GM21717 (cell line): ENCODE data around the gene CTPS1.

Source experiments
- ATAC-seq: cut with Tn5 transposase; IDR thresholded peaks from one replicate; pipeline ENCODE4 v1.9.1; 2021; ENCODE audit warnings: mild to moderate bottlenecking, moderate library complexity; ENCODE audit not compliant: unreplicated experiment

Gene CTPS1

DNA sequence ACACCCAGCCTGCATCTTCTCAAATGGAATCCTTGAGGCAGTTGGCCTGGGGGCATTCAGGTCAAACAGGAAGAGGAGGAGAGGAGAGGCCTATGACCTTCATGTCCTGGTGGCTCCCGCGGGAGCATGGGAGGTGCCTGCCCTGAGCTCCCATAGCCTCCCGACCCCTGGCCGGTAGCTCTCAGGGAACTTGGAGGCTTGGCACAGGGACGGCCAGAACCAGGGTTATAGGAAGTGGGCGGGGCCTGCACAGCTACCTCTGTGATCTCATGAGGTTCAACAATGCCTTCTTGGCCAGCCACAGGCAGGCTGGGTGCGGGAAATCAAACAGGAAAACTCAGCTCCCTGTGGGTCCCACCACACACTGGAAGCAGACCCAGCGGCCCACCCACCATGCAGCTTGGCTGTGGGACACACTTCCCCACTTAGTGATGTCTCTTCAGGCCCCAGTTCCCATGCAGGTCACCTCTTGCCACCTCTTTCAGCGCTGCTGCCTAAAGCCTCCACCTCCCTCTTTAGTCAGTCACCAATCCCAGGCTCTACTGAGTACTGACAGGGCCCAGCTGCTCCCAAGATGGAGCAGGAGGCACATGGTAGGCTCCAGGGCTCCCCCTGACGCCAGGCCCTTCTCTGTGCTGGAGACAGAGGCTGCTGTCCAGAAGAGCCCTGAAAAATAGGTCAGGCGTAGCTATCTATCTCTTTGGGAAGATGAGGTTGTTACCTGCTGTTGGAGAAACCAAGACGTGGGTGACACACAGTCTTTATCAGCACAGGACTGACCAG, 42.2 kb downstream of the CTPS1 start, which contains the start of gene SLFNL1:
Gene SLFNL1, minus strand, starts transcription at position 200 of the 783 bp plus-strand sequence. CDS start 1,065 bp downstream, outside the sequence.
- no peak for ATAC-seq

DNA sequence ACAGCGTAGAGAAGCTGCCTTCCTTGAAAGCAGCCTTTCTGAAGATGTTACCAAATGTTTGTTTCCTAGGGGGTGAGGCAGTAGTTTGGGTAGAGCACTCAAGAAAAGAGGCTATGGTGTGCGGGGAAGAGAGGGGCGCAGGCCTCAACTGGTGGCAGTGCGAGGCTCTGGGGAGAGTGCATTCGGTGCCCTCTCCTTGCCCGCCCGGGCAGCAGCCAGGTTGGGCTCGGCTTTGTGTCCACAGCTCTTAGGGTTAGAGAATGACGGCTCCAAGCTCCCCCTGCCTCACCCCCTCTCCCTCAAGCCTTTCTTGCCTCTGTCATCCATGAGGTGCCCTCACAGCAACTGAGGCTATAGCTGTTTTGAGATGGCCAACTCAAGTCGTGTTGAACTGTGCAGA, 42.9 kb downstream of the CTPS1 start:
- no peak for ATAC-seq

DNA sequence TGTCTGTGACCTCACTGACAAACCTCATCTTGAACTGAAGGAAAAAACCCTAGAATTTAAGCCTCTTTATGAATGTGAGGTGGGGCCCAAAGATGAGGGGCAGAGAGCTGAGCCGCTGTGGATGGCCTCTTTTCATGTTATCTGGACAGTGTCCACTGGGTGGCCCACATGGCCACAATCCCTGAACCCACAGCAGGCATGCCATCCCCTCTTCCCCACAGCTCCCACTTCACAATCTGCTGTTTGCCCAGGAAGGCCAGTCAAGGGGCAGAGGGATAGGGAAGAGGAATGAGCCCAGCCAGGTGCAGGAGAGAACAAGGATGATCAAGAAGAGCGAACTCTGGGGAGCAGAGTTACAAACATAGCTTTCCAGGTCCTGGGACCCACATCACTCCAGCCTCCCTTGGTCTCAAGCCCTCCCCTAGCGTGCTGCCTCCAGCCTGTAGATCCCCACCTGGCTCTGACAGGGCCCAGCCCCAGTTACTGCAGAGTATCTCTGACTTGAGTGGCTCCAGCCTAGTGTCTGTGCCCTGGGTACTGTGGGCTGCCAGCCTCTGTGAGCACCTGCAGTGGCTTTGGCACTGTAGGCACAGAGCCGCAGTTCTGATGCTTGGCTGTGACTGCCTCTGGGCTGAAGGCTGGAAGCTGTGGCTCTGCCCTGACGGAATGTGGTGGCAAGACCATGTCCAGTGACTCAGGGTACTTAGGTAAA, 43.9 kb downstream of the CTPS1 start:
- ATAC-seq, result no peak

DNA sequence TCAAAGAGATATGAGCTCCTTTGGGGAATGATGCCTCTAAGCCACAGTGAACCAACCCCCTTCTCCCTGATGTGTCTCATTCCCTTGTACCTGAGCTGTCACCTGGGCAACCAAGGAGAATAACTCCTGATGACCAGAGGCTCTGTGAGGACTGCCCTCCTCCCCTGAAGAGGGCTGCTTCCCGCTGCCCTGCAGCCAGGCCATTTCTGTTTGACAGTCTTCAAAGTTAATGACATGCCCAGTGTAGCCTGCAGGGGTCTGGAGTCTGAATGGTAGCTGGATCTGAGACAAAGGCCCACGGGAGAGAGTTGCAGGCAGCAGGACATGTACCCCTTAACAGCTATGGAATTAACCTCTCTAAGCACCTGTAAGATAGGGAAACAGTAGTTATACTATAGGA, 45.5 kb downstream of the CTPS1 start:
- ATAC-seq, result no peak

DNA sequence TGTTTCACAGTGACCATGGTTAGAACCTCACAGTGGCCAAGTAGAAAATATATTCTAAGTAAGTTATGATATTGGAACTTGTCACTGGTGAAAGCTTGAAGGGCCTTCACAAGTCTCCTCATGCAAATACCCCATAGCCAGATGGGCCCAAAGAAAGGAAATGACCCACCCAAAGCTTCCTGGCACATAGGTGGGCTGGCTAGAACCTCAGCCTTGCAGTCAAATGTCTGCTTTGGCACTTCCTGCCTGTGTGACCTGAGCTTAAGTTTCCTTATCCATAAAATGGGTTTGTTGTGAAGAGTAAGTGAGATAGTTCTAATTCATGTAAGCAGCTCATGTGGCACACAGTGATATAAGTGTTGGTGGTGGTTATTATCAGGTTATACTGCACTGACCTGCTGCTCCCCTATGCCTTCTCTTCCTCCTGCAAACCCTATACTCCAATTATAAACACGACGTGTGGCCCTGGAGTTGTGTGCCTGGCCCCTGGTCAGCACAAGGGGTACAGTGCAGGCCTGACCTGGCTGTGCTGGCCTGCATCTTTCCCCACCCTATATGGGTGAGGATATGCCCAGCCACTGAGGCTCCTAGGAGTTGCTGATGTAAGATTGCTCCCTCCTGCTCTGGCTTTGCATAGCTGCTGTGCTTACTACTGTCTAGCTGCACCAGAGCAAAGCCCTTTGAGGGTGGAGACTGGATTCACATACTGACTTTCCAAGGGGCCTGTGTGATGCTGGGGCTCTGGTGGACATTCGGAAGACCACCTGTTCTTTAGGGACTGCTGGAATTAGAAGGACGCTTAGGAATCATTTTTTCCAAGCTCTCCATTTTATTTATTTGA, 46.7 kb downstream of the CTPS1 start:
- ATAC-seq, result no peak

DNA sequence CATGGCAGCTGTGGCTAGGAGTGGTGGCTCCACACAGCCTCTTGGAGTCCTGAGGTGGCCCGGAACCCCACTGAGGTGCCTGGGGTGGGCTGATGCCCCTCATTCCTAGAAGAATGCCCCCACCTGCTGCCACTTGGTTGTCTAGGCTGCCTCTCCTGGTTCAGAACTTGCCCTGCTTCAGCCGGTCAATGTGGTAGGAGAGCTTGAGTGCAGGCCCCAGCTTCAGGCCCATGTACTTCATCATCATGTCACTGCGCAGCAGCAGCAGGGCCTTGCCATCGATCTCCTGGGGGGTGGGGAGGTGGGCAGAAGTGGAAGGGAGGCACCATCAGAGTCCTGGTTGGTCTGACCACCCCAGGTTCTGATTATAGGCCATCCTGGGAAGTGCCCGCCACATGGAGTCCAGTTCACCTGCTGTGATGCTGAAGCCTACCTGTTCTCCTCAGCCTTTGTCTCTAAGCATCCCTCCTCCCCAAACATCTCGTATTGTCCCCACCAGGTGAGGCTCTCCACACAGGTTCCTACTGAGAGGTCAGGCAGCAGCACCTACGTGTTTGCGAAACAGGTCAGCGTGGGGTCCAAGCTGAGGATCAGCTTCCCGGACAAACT, 48.6 kb downstream of the CTPS1 start:
- no peak for ATAC-seq

DNA sequence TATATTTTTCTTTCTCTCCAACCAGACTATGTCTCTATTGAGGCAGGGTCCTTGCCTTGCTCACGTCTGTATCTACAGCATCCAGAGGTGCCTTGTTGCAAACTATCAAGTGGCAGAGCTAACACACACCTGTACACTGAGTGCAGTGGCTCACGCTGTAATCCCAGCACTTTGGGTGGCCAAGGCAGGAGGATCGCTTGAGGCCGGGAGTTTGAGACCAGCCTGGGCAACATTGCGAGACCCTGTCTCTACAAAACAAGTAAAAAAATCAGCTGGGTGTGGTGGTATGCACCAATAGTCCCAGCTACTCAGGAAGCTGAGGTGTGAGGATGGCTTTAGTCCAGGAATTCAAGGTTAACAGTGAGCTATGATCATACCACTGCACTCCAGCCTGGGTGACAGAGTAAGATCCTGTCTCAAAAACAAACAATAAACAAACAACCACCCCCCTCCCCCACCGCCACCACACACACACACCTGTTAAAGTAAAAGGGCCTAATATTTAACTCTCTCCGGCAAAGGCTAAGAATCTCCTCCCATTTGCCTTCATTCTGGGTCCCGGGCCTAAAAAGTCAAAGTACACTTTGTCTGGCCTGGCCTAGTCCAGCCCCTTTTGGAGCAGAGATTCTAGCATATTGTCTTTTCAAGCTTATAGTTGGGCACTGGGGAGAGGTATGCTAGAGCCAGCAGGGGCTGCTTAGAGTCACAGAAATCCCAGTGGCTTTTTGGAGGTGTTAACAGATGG, 51.5 kb downstream of the CTPS1 start:
- ATAC-seq, result no peak

DNA sequence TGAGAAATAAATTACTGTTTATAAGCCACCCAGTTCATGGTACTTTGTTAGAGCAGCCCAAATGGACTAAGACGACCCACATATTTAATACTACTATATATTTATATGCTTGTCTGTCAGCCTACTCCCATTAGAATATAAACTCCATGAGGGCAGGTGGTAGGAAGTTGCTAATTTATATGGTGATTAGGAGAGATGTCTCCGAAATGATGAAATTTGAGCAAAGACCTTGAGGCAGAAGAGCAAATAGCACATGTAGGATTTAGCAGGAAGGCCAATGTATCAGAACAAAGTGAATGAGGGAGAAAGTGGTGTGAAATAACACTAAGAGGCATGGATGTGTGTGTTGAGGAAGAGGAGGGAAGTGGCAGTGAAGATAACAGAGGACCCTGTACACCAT, 52.7 kb downstream of the CTPS1 start:
- no peak for ATAC-seq

DNA sequence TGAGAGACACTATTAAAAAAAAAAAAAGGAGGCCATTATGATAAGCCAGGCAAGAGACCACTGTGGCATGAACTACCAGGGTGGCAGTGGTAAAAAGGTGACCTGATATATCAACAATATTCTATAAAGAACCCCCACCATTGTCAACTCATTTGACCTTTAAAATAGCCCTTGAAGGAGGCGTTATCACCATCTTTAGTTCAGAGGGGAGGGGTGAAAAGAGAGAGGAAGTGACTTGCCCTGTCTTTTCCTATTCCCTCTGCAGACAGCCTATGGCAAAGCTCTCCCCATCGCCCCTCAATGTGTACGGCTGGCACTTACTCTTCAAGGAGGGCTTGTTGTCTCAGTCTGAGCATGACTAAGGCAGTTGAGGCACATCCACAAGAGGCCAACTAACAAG, 53.8 kb downstream of the CTPS1 start:
- no peak for ATAC-seq

DNA sequence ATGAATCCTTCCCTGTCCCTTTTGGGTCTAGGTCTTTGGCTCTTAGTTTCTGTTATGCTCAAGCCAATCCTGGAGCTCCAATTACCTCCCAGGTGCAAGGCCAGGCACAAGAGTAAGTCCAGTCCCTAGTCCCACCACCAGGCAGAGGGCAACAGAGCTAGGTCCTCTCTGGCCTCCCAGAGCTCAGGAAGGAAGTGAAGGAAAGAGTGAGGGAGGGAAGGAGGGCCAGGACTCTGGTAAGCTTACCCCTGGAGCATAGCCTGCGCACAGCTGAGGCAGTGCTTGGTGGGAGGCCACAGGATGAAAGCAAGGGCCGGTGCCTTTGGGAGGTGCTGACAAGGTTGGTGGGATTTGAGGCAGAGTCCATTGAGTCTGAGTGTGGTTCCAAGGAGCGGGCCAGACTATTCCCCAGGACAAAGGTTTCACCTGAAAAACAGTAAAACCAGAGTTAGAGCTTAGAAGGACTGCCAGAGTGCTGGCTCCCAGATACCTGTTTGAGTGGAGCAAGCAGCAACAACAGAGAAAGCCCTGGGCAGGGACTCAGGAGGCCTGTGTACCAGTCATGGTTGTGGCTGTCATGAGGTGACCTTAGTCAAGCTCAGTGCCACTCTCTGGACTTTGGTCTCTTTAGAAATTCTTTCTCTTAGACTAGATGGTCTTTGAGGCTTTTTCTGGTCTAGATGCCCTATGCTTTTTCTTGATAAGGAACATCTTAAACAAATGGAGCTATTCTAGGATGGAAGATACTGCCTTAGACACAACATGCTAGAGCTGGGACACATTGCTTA, 57.8 kb downstream of the CTPS1 start:
- ATAC-seq, result no peak

DNA sequence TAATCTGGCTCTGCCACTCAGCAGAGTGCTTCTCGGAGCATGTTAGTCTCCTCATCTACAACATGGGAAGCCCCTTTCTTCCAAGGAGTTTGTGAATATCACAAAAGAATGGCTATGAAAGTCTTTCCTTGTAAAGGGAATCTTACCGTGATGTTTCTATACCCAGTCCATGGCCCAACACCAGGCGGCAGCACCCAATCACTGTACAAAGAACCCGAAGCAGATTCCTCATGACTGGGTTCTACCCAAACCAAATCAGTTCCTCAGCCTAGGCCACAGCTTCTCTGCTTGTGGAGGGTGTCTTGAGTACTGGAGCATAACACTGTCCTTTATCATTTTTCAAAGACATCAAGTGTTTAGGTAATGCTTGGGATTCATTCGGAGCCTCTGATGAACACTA, 58.6 kb downstream of the CTPS1 start:
- ATAC-seq, result no peak

DNA sequence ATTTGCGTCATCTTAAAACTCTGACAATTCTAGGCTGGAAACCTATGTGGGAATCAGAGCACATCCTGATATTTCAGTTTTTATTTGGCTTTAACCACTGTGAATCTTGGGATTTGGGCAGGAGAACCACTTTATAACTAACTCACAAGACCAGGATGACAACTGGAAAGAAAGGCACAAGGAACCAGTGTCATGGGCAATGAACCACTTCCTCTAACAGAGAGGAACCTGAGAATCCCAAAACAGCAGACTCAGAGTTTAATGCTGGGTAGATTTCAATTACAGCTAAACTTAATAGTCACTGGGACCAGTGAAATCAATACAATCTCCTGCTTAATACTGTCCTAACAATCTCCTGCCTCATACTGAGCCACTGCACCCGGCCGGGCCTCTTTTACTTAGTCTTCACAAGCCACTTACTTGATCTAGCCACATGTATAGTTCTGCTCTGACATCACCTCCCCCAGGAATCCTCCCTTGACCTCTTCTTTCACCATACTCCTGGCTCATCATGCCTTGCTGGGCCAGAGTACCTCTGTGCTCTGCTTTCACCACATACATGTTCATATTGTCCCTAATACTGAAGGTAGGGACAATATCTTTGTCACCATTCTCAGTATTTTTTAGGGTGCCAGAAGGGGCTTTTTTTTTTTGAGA, 62.2 kb downstream of the CTPS1 start:
- ATAC-seq, result no peak

DNA sequence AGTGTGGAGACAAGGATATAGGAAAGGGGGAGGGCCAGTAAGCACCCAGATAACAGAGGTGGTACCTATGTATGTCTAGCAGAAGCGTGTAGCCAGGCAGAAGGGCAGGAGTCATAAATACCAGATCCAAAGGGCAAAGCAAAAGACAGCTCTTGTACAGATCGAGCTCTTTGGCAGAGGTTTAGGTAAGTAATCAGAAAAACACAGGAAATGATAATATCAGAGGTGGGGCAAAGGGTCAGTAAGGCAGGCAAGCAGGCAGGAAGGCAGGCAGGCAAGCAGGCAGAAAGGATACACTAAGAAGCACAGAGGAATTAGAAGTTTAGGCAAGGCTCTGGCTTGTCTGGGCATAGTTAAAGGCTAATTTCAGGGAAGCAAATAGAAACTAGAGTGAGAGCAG, 64.7 kb downstream of the CTPS1 start:
- ATAC-seq, result no peak

DNA sequence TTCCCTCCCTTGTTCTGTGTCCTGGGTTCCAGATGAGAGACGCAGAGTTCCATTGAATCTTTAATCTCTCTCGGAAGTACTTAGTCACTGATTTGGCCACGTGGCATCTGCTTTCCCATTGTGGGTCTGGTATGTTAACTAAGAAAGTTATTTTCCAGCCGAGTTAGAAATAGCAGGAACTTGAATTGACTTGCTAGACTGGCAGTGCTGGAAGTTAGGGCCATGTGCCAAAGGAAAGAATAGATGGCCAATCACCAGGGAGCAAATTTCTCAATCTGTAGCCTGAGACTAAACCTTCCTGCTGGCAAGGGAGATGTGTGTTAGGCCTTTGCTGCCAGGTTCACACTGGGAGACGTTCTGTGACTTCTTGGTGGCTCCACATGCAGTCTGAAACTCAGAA, 66.2 kb downstream of the CTPS1 start:
- no peak for ATAC-seq

DNA sequence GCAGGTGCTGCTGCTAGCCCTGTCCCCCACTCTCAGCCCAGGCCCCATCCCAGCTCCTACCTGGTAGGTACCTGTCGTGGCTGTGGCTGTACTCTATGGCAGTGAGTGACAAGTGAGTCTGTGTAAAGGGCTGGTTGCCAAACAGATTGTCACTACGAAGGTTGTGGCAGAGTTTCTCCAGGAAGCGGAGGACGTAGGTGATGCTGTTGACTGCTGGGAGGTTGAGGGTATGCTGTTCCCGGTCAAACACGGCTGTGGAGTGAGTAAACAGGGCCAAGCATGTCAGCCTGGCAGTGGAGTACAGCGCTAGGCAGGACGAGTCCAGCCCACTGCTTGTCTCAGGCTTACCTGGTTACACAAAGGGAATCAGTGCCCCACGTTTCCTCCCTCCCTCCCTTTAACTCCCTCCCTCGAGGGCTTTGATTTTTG, 66.9 kb downstream of the CTPS1 start:
- no peak for ATAC-seq

DNA sequence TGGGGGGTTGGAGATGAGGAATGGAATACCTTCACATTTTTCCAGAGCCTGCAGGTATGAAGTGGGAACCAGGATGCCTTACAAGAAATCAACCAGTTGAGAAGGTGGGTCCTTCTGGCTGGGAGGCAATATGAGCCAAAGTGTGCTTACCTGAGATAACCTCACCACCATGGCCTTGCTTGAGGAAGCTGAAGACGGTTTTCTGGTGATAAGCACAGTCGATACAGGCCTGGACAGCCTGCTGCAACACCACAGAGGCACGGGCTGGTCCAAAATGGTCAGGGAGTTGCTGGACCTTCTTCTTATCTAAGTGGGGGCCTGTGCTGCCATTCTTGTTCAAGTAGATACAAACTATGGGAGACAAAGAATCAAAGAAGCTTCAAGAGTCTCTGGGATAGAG, 69.0 kb downstream of the CTPS1 start:
- no peak for ATAC-seq

DNA sequence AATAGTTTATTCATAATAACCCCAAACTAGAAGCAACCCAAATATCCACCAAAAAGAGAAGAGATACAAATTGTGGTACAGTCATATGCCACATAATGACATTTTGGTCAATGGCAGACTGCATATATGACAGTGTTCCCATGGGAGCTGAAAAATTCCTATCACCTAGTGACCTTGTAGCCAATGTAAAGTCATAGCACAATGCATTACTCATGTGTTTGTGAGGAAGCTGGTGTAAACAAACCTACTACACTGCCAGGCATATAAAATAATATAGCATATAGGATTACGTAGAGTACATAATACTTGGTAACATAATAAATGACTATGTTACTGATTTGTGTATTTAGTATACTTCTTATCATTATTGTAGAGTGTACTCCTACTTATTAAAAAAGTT, 71.5 kb downstream of the CTPS1 start:
- no peak for ATAC-seq

DNA sequence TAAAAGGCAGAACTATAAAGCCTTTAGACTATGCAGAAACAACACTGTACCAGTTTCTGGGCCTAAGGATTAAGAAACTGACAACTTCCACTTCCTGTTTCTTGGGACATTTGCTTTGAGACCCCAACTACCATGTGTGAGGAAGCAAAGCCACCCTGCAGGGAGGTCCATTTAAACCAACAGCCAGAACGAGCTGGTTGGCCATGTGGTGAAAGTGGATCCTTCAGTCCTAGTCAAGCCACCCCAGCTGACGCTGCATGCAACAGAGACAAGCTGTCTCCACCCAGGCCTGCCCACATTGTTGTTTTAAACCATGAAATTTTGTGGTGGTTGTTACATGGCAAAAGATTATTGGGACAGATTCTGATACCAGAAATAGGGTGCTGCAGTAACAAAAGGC, 73.8 kb downstream of the CTPS1 start:
- no peak for ATAC-seq

DNA sequence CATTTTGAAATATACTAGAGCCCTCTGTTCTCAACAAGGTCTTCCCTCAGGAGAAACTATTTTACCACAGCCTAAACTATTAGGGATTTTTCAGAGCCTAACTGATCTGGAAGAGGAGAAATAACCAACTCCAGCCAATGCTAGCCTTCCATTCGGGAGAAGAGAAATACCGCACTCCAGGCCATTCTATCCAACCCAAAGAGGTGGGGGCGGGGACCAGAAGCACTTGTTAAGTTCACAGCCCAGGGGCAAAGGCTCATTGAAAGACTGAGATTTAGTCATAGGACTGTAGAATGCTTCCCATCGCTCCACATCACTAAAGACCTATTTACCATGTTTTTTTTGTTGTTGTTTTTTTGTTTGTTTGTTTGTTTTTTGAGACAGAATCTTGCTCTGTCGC, 77.4 kb downstream of the CTPS1 start:
- ATAC-seq, result no peak
